ENCODE results near the gene GRK3. TPM values are rescaled to one million over a fixed set of nuclear protein-coding genes. Genes with fewer than 3 reads are reported as not detected.

The GRK3 gene
- total and polyA plus RNA-seq, 2 donors = 8.4 to 20.2 TPM

GRCh38 chr22:25651332-25652085 lies 87.0 kb downstream of the GRK3 start:
- H3K4me3 ChIP-seq (ENCODE audit: low read length in 2 of 2) = no peak overlapping the region
- peaks cover 0 to 6% of the 10 kb centered on the region in 2 donors for H3K36me3 ChIP-seq (ENCODE audit: control insufficient read depth in 2 of 2, insufficient read depth in 2 of 2, low read length in 1 of 2)
- peaks cover 0 to 3% of the 10 kb centered on the region in 2 donors for H3K4me1 ChIP-seq (ENCODE audit: control insufficient read depth in 2 of 2, insufficient read depth in 2 of 2, low read length in 2 of 2)
- H3K27ac ChIP-seq (ENCODE audit: low read depth in 1 of 2, low read length in 1 of 2) = no peak overlapping the region
- WGBS = 66% methylated on average over 4 of the region's 4 CpGs
- no peaks in the 10 kb centered on the region for H3K27me3 ChIP-seq (ENCODE audit: control insufficient read depth in 2 of 2, insufficient read depth in 1 of 2, low read length in 1 of 2)
- DNase-seq (ENCODE audit: low read depth in 6 of 9, low spot score in 9 of 9) = no peak
- no peaks in the 10 kb centered on the region for H3K9me3 ChIP-seq (ENCODE audit: control insufficient read depth in 2 of 2, insufficient read depth in 1 of 2, low read length in 1 of 2)

- no peaks in the 10 kb centered on the region for H3K36me3 ChIP-seq (ENCODE audit: control insufficient read depth in 2 of 2, insufficient read depth in 2 of 2, low read length in 1 of 2)
- H3K27ac ChIP-seq (ENCODE audit: low read depth in 1 of 2, low read length in 1 of 2) = no peak overlapping the region
- H3K4me3 ChIP-seq (ENCODE audit: low read length in 2 of 2) = no peak overlapping the region
- DNase-seq (ENCODE audit: low read depth in 6 of 9, low spot score in 9 of 9) = no peak
- no peaks in the 10 kb centered on the region for H3K9me3 ChIP-seq (ENCODE audit: control insufficient read depth in 2 of 2, insufficient read depth in 1 of 2, low read length in 1 of 2)
- no peaks in the 10 kb centered on the region for H3K27me3 ChIP-seq (ENCODE audit: control insufficient read depth in 2 of 2, insufficient read depth in 1 of 2, low read length in 1 of 2)
- H3K4me1 ChIP-seq (ENCODE audit: control insufficient read depth in 2 of 2, insufficient read depth in 2 of 2, low read length in 2 of 2) = peaks cover 0 to 5% of the 10 kb centered on the region in 2 donors
Measured at GRCh38 chr22:25654676-25655075, 90.2 kb downstream of the GRK3 start.

DNA sequence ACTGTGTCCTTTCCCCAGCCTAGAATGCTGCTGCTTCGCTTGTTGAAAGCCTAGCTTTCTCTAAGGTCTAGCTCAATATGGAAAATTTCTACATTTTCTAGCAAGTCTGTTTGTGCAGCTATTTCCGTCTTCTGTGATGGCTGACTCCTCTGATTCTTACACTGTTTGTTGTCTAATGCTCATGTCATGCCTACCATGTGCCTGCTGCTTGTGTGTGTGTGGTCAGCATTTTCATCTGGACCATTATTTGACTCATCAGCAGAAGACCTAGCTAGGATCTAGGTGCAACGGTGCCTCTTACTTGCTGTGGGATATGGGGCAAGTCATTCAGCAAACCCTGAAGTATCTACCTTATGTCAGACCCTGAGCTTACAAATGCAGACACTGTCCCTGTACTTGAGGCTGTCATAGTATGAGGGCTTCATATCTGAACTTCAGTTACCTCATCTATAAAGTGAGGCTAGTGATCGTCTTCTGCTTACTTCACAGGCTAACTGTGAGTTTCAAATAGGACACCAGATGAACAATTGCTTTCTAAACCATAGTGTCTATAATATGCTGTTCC lies 91.0 kb downstream of the GRK3 start:
- no peak overlapping the region for H3K27ac ChIP-seq (ENCODE audit: low read depth in 1 of 2, low read length in 1 of 2)
- peaks cover 0 to 5% of the 10 kb centered on the region in 2 donors for H3K4me1 ChIP-seq (ENCODE audit: control insufficient read depth in 2 of 2, insufficient read depth in 2 of 2, low read length in 2 of 2)
- WGBS = 96% methylated on average over 4 of the region's 4 CpGs

GRCh38 chr22:25656724-25657123 lies 92.2 kb downstream of the GRK3 start:
- H3K4me3 ChIP-seq (ENCODE audit: low read length in 2 of 2) = no peak overlapping the region
- H3K4me1 ChIP-seq (ENCODE audit: control insufficient read depth in 2 of 2, insufficient read depth in 2 of 2, low read length in 2 of 2) = peaks cover 0 to 5% of the 10 kb centered on the region in 2 donors
- no peak overlapping the region for H3K27ac ChIP-seq (ENCODE audit: low read depth in 1 of 2, low read length in 1 of 2)

More for the DNA sequence above, 91.0 kb downstream of the GRK3 start:
- Histone ChIP-seq H3K27me3 (ENCODE audit: control insufficient read depth in 2 of 2, insufficient read depth in 1 of 2, low read length in 1 of 2) (no peaks in the 10 kb centered on the region), H3K4me3 (ENCODE audit: low read length in 2 of 2) (no peak overlapping the region), H3K36me3 (ENCODE audit: control insufficient read depth in 2 of 2, insufficient read depth in 2 of 2, low read length in 1 of 2) (no peaks in the 10 kb centered on the region), H3K9me3 (ENCODE audit: control insufficient read depth in 2 of 2, insufficient read depth in 1 of 2, low read length in 1 of 2) (no peaks in the 10 kb centered on the region)
- no peak for DNase-seq (ENCODE audit: low read depth in 6 of 9, low spot score in 9 of 9)

GRCh38 chr22:25658633-25659032 lies 94.2 kb downstream of the GRK3 start:
- no peak overlapping the region for H3K27ac ChIP-seq (ENCODE audit: low read depth in 1 of 2, low read length in 1 of 2)
- no peak for DNase-seq (ENCODE audit: low read depth in 6 of 9, low spot score in 9 of 9)
- WGBS = 95% methylated on average over 4 of the region's 4 CpGs
- H3K36me3 ChIP-seq (ENCODE audit: control insufficient read depth in 2 of 2, insufficient read depth in 2 of 2, low read length in 1 of 2) = no peaks in the 10 kb centered on the region
- H3K27me3 ChIP-seq (ENCODE audit: control insufficient read depth in 2 of 2, insufficient read depth in 1 of 2, low read length in 1 of 2) = no peaks in the 10 kb centered on the region
- no peaks in the 10 kb centered on the region for H3K9me3 ChIP-seq (ENCODE audit: control insufficient read depth in 2 of 2, insufficient read depth in 1 of 2, low read length in 1 of 2)
- H3K4me1 ChIP-seq (ENCODE audit: control insufficient read depth in 2 of 2, insufficient read depth in 2 of 2, low read length in 2 of 2) = peaks cover 0 to 5% of the 10 kb centered on the region in 2 donors
- H3K4me3 ChIP-seq (ENCODE audit: low read length in 2 of 2) = no peak overlapping the region

More at GRCh38 chr22:25656724-25657123, 92.2 kb downstream of the GRK3 start:
- Histone ChIP-seq H3K9me3 (ENCODE audit: control insufficient read depth in 2 of 2, insufficient read depth in 1 of 2, low read length in 1 of 2) (no peaks in the 10 kb centered on the region), H3K36me3 (ENCODE audit: control insufficient read depth in 2 of 2, insufficient read depth in 2 of 2, low read length in 1 of 2) (no peaks in the 10 kb centered on the region), H3K27me3 (ENCODE audit: control insufficient read depth in 2 of 2, insufficient read depth in 1 of 2, low read length in 1 of 2) (no peaks in the 10 kb centered on the region)
- no peak for DNase-seq (ENCODE audit: low read depth in 6 of 9, low spot score in 9 of 9)

GRCh38 chr22:25659413-25659812 lies 94.9 kb downstream of the GRK3 start:
- Histone ChIP-seq H3K27me3 (ENCODE audit: control insufficient read depth in 2 of 2, insufficient read depth in 1 of 2, low read length in 1 of 2) (no peaks in the 10 kb centered on the region), H3K36me3 (ENCODE audit: control insufficient read depth in 2 of 2, insufficient read depth in 2 of 2, low read length in 1 of 2) (no peaks in the 10 kb centered on the region), H3K9me3 (ENCODE audit: control insufficient read depth in 2 of 2, insufficient read depth in 1 of 2, low read length in 1 of 2) (no peaks in the 10 kb centered on the region), H3K4me3 (ENCODE audit: low read length in 2 of 2) (no peak overlapping the region), H3K4me1 (ENCODE audit: control insufficient read depth in 2 of 2, insufficient read depth in 2 of 2, low read length in 2 of 2) (peaks cover 0 to 5% of the 10 kb centered on the region in 2 donors), H3K27ac (ENCODE audit: low read depth in 1 of 2, low read length in 1 of 2) (no peak overlapping the region)
- 99% methylated on average over 2 of the region's 2 CpGs for WGBS
- DNase-seq (ENCODE audit: low read depth in 6 of 9, low spot score in 9 of 9) = no peak

GRCh38 chr22:25660336-25660735 lies 95.9 kb downstream of the GRK3 start:
- 97% methylated on average over 3 of the region's 3 CpGs for WGBS
- H3K4me3 ChIP-seq (ENCODE audit: low read length in 2 of 2) = no peak overlapping the region

GRCh38 chr22:25661073-25661472 lies 96.6 kb downstream of the GRK3 start:
- Histone ChIP-seq H3K9me3 (ENCODE audit: control insufficient read depth in 2 of 2, insufficient read depth in 1 of 2, low read length in 1 of 2) (no peaks in the 10 kb centered on the region), H3K4me3 (ENCODE audit: low read length in 2 of 2) (no peak overlapping the region), H3K36me3 (ENCODE audit: control insufficient read depth in 2 of 2, insufficient read depth in 2 of 2, low read length in 1 of 2) (no peaks in the 10 kb centered on the region), H3K27ac (ENCODE audit: low read depth in 1 of 2, low read length in 1 of 2) (no peak overlapping the region), H3K4me1 (ENCODE audit: control insufficient read depth in 2 of 2, insufficient read depth in 2 of 2, low read length in 2 of 2) (peaks cover 0 to 5% of the 10 kb centered on the region in 2 donors), H3K27me3 (ENCODE audit: control insufficient read depth in 2 of 2, insufficient read depth in 1 of 2, low read length in 1 of 2) (no peaks in the 10 kb centered on the region)
- WGBS = 88% methylated on average over 2 of the region's 2 CpGs
- no peak for DNase-seq (ENCODE audit: low read depth in 6 of 9, low spot score in 9 of 9)

More at GRCh38 chr22:25660336-25660735, 95.9 kb downstream of the GRK3 start:
- no peaks in the 10 kb centered on the region for H3K27me3 ChIP-seq (ENCODE audit: control insufficient read depth in 2 of 2, insufficient read depth in 1 of 2, low read length in 1 of 2)
- no peaks in the 10 kb centered on the region for H3K9me3 ChIP-seq (ENCODE audit: control insufficient read depth in 2 of 2, insufficient read depth in 1 of 2, low read length in 1 of 2)
- no peak overlapping the region for H3K27ac ChIP-seq (ENCODE audit: low read depth in 1 of 2, low read length in 1 of 2)
- no peak for DNase-seq (ENCODE audit: low read depth in 6 of 9, low spot score in 9 of 9)
- H3K4me1 ChIP-seq (ENCODE audit: control insufficient read depth in 2 of 2, insufficient read depth in 2 of 2, low read length in 2 of 2) = peaks cover 0 to 5% of the 10 kb centered on the region in 2 donors
- H3K36me3 ChIP-seq (ENCODE audit: control insufficient read depth in 2 of 2, insufficient read depth in 2 of 2, low read length in 1 of 2) = no peaks in the 10 kb centered on the region

DNA sequence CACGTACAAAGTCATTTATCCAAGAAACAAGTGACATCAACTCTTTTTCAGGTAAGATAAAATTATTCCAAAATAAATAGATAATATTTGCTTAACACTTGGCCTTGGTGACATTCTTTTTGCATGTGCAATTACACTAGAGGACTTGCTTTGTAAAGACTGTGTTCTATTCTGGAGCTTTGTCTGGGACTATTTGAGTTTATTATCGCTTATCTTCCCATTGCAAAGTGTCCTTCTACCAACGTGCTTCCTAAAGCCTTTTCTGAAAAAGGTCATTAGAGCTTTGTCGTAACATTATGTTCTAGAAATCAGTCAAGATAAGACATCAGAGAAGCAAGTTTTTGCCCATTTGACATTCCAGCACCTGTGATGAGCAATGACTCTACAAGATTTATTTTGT lies 99.2 kb downstream of the GRK3 start:
- Histone ChIP-seq H3K27me3 (ENCODE audit: control insufficient read depth in 2 of 2, insufficient read depth in 1 of 2, low read length in 1 of 2) (no peaks in the 10 kb centered on the region), H3K4me3 (ENCODE audit: low read length in 2 of 2) (no peak overlapping the region), H3K9me3 (ENCODE audit: control insufficient read depth in 2 of 2, insufficient read depth in 1 of 2, low read length in 1 of 2) (no peaks in the 10 kb centered on the region), H3K27ac (ENCODE audit: low read depth in 1 of 2, low read length in 1 of 2) (no peak overlapping the region), H3K36me3 (ENCODE audit: control insufficient read depth in 2 of 2, insufficient read depth in 2 of 2, low read length in 1 of 2) (peaks cover 0 to 7% of the 10 kb centered on the region in 2 donors), H3K4me1 (ENCODE audit: control insufficient read depth in 2 of 2, insufficient read depth in 2 of 2, low read length in 2 of 2) (peaks cover 0 to 9% of the 10 kb centered on the region in 2 donors)
- DNase-seq (ENCODE audit: low read depth in 6 of 9, low spot score in 9 of 9) = no peak
- WGBS = 94% methylated on average over 4 of the region's 4 CpGs

All from thymus (tissue), 11 donors.